GM12874 (cell line): Measurements from ENCODE around the gene UGT1A6.

Experiments
- TF ChIP-seq, protein P1 (sequence below): IDR thresholded peaks from 2 replicates; pipeline ENCODE4 v1.5.1; 2011; ENCODE audit warnings: low read depth, mild to moderate bottlenecking, control low read depth, low read length, moderate library complexity; ENCODE audit not compliant: insufficient read depth

The UGT1A6 gene

GRCh38 chr2:233791151-233791882 lies 98.6 kb downstream of the UGT1A6 start:
- TF ChIP-seq, protein P1, sequence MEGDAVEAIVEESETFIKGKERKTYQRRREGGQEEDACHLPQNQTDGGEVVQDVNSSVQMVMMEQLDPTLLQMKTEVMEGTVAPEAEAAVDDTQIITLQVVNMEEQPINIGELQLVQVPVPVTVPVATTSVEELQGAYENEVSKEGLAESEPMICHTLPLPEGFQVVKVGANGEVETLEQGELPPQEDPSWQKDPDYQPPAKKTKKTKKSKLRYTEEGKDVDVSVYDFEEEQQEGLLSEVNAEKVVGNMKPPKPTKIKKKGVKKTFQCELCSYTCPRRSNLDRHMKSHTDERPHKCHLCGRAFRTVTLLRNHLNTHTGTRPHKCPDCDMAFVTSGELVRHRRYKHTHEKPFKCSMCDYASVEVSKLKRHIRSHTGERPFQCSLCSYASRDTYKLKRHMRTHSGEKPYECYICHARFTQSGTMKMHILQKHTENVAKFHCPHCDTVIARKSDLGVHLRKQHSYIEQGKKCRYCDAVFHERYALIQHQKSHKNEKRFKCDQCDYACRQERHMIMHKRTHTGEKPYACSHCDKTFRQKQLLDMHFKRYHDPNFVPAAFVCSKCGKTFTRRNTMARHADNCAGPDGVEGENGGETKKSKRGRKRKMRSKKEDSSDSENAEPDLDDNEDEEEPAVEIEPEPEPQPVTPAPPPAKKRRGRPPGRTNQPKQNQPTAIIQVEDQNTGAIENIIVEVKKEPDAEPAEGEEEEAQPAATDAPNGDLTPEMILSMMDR = no peak

DNA sequence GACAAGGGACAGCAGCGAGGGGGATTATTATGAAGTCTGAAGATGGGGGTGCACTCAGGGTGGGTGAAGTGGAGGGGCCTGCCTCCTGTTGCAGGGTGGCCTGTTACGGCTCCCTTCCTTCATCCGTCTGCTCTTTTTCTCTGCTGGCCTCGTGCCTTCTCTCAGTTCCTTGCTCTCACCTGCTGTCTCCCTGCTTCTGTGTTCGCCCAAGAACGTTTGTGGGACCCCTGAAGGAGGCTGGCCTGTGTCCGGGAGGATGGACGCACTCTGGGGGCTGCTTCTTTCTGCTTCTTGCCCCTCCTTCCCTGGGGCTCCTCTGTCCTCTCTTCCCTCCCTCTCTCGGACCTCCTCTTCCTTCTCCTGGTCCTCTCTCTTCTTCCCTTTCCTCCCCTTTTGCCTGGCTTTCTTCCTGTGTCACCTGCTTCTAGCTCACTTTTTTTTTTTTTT lies 99.2 kb downstream of the UGT1A6 start:
- TF ChIP-seq, protein P1 = no peak

DNA sequence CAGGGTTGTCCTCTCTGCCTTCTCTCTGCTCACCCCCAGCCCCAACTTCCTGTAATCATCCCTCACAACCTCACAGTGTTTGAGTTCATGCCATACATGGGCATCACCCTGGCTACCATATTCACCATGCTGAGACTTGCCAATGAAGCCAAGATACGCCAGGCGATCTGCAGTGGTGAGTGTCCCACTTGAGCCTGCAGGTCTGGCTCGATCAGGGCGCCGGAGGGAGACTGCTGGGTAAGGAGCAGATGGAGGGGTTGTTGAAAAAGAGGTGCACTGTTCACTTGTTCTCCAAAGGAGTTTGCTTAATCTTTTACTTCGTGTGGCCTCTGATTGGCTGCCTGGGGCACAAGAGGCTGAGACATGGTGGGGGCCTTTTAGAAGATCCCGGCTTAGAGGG lies 100.0 kb downstream of the UGT1A6 start:
- TF ChIP-seq, protein P1 = no peak

DNA sequence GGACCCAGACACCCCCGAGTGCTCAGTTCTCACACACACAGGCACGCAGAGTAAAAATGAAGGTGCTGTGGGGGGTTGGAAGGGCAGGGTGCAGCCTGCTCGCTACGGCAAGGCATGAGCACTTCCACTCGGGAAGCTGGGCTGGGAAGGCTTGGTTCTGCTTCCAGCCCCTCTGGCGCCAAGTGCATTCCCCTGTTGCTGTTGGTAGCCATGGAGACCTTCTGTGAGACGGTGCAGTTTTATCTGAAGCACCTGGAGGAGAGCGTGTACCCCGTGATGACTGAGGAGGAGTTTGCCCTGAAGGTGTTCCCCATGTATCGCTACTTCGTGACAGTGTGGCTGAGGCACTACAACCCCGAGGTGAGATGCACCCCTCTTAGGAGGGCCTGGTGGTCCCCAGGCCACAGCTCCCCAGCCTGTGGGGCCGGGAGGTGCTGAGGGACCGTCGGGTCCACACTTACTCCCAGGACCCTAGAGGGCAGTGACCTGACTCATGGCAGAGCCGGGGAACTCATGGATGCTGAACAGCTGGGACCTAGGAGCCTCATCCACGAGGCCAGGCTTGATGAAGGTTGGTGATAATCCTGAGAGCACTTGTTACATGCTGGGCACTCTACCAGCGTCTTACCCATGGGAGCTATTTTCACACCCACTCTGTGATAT lies 100.9 kb downstream of the UGT1A6 start:
- TF ChIP-seq, protein P1 = no peak

DNA sequence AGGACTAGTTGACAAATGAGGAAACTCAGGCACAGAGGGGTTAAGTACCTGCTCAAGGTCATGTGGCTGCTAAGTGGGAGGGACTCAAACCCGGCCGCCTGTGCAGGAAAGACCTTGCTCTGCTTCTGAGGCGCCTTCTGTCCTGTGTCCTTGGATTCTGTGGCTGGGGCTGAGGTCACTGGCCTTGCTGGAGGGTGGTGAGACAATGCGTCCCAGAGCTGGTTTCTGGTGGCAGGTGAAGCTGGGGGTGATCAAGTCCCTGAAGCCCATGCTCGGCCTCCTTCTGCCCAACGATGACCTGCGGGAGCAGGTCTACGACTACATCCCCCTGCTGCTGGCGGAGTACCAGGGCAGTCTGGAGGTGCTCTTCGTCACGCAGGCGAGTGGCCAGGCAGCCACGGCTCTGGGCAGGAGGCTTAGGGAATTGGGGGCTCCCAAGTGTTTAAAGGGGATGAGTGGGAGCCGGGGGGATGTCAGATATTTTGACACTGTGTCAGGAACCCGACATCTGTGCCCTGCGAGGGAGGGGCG lies 101.5 kb downstream of the UGT1A6 start:
- TF ChIP-seq, protein P1 = no peak

- TF ChIP-seq, protein P1 = no peak
Observed at GRCh38 chr2:233795735-233796171, 103.1 kb downstream of the UGT1A6 start.

- TF ChIP-seq, protein P1 = no peak
Observed at GRCh38 chr2:233796254-233796653, 103.6 kb downstream of the UGT1A6 start.
